H1 (cell line): ENCODE data around the gene DAPK2. TPM values are rescaled to one million over a fixed set of nuclear protein-coding genes. Genes with fewer than 3 reads are reported as not detected.

Experiments used
- CTCF ChIA-PET: fragments of 300-600 bp; sonication (Branson Sonifier 250); formaldehyde crosslinking; loops from one replicate; lab custom pipeline; 2021; ENCODE audit not compliant: partially characterized antibody; lab: Charles Lee
- POLR2A ChIA-PET: fragments of 300-600 bp; sonication (Branson Sonifier 250); formaldehyde crosslinking; loops from one replicate; lab custom pipeline; 2021; ENCODE audit warnings: inconsistent platforms; ENCODE audit not compliant: partially characterized antibody; lab: Charles Lee
- DNase-seq, 2 experiments: peaks; one replicate each; pipeline versions ENCODE4 v3.0.0 to v3.0.0-alpha.2; 2010 to 2022; ENCODE audit warnings: low spot score in 2 of 2, low read depth in 1 of 2, mixed read lengths in 1 of 2
- FAIRE-seq: peaks from 2 replicates; lab custom pipeline; 2011; peaks lifted over from hg19 to GRCh38; lab: Jason Lieb, UNC
- H2AFZ ChIP-seq: 2 replicates; pipeline ENCODE4 v1.8.1; 2012; ENCODE audit warnings: low read length, inconsistent platforms
- H2AK5ac ChIP-seq: 2 replicates; pipeline ENCODE4 v1.6.1; 2013; ENCODE audit warnings: low read depth, low read length
- H2BK120ac ChIP-seq: replicated peaks from 2 replicates; pipeline ENCODE3; 2013; ENCODE audit warnings: low read depth, low read length, inconsistent platforms
- H2BK12ac ChIP-seq: 2 replicates; pipeline ENCODE4 v1.6.1; 2013; ENCODE audit warnings: low read depth, low read length
- H2BK15ac ChIP-seq: 2 replicates; pipeline ENCODE4 v1.6.1; 2013; ENCODE audit warnings: low read length
- H2BK20ac ChIP-seq: 2 replicates; pipeline ENCODE4 v1.6.1; 2013; ENCODE audit warnings: low read length
- H2BK5ac ChIP-seq: 2 replicates; pipeline ENCODE4 v1.6.1; 2013; ENCODE audit warnings: low read depth, low read length
- H3K14ac ChIP-seq: 2 replicates; pipeline ENCODE4 v1.6.1; 2013; ENCODE audit warnings: inconsistent platforms; ENCODE audit not compliant: insufficient read length
- H3K18ac ChIP-seq: 2 replicates; pipeline ENCODE4 v1.6.1; 2013; ENCODE audit warnings: low read length; ENCODE audit errors: extremely low read depth
- H3K23ac ChIP-seq: 2 replicates; pipeline ENCODE4 v1.6.1; 2013; ENCODE audit warnings: inconsistent platforms; ENCODE audit not compliant: insufficient read length
- H3K23me2 ChIP-seq: 2 replicates; pipeline ENCODE4 v1.6.1; 2013; ENCODE audit warnings: low read depth, low read length
- H3K27ac ChIP-seq: 2 replicates; pipeline ENCODE4 v1.6.1; 2011; ENCODE audit warnings: low read depth, low read length, inconsistent platforms
- H3K27me3 ChIP-seq, 4 experiments: replicated peaks in 1 of 4; 1 replicate in 1 of 4; 2 replicates in 3 of 4; pipeline versions ENCODE4 v1.6.1 to v1.8.1; 2011 to 2013; ENCODE audit warnings: low read length in 3 of 4, mild to moderate bottlenecking in 3 of 4, inconsistent platforms in 2 of 4, mixed read lengths in 2 of 4, moderate library complexity in 1 of 4; ENCODE audit not compliant: control insufficient read depth in 3 of 4, insufficient read depth in 3 of 4; ENCODE audit errors: extremely low read depth in 1 of 4
- H3K36me3 ChIP-seq, 4 experiments: 2 replicates each; pipeline versions ENCODE4 v1.6.1 to v1.8.1; 2011 to 2013; ENCODE audit warnings: mild to moderate bottlenecking in 4 of 4, low read length in 3 of 4, moderate library complexity in 2 of 4, control low read depth in 1 of 4, inconsistent platforms in 1 of 4; ENCODE audit not compliant: insufficient read depth in 4 of 4, control insufficient read depth in 2 of 4
- H3K4ac ChIP-seq: replicated peaks from 2 replicates; pipeline ENCODE3; 2013; ENCODE audit warnings: low read length, low read depth, mixed read lengths, inconsistent platforms; ENCODE audit not compliant: insufficient read length
- H3K4me1 ChIP-seq, 4 experiments: replicated peaks in 1 of 4; 1 replicate in 1 of 4; 2 replicates in 3 of 4; pipeline versions ENCODE4 v1.6.1 to v1.8.1; 2011 to 2013; ENCODE audit warnings: low read length in 3 of 4, inconsistent platforms in 2 of 4, mixed read lengths in 1 of 4; ENCODE audit not compliant: insufficient read depth in 4 of 4, control insufficient read depth in 3 of 4
- H3K4me2 ChIP-seq, 2 experiments: 2 replicates each; pipeline versions ENCODE4 v1.6.1 to v1.8.1; 2011 to 2013; ENCODE audit warnings: low read depth in 2 of 2, low read length in 2 of 2, control low read depth in 1 of 2, inconsistent platforms in 1 of 2, mild to moderate bottlenecking in 1 of 2; ENCODE audit not compliant: insufficient read depth in 1 of 2
- H3K4me3 ChIP-seq, 4 experiments: fragments of 200-600, 300-600 bp in 1 of 4; sonication (generic), shearing (Covaris generic), sonication (Bioruptor Twin) in 1 of 4; 2 replicates each; pipeline versions ENCODE4 v1.5.1 to v1.8.1; 2011 to 2016; ENCODE audit warnings: low read length in 4 of 4, low read depth in 3 of 4, control low read depth in 2 of 4, inconsistent platforms in 2 of 4, mild to moderate bottlenecking in 2 of 4, mixed read lengths in 1 of 4, moderate library complexity in 1 of 4; ENCODE audit not compliant: insufficient read depth in 2 of 4; ENCODE audit errors: extremely low read depth in 1 of 4
- H3K56ac ChIP-seq: replicated peaks from 2 replicates; pipeline ENCODE3; 2013; ENCODE audit warnings: low read depth, mild to moderate bottlenecking, mixed read lengths, low read length, inconsistent platforms; ENCODE audit not compliant: insufficient read length
- H3K79me1 ChIP-seq: 2 replicates; pipeline ENCODE4 v1.6.1; 2013; ENCODE audit warnings: low read depth, low read length, control low read depth
- H3K79me2 ChIP-seq, 2 experiments: 2 replicates each; pipeline versions ENCODE4 v1.6.1 to v1.8.1; 2012 to 2013; ENCODE audit warnings: low read length in 2 of 2, mild to moderate bottlenecking in 2 of 2, inconsistent platforms in 1 of 2; ENCODE audit not compliant: insufficient read depth in 2 of 2, control insufficient read depth in 1 of 2
- H3K9ac ChIP-seq, 4 experiments: replicated peaks in 1 of 4; 1 replicate in 1 of 4; 2 replicates in 3 of 4; pipeline versions ENCODE4 v1.6.1 to v1.8.1; 2011 to 2013; ENCODE audit warnings: low read depth in 3 of 4, low read length in 3 of 4, control low read depth in 2 of 4, mild to moderate bottlenecking in 2 of 4, moderate library complexity in 2 of 4, inconsistent platforms in 1 of 4; ENCODE audit errors: extremely low read depth in 1 of 4
- H3K9me3 ChIP-seq, 2 experiments: 2 replicates each; pipeline versions ENCODE4 v1.6.1 to v1.8.1; 2012 to 2013; ENCODE audit warnings: mild to moderate bottlenecking in 2 of 2, moderate library complexity in 2 of 2, control low read depth in 1 of 2, inconsistent platforms in 1 of 2, low read depth in 1 of 2, low read length in 1 of 2, mixed read lengths in 1 of 2; ENCODE audit not compliant: insufficient read depth in 2 of 2
- H4K20me1 ChIP-seq, 2 experiments: replicated peaks in 1 of 2; 2 replicates each; pipeline versions ENCODE3 to v1.8.1; 2011 to 2013; ENCODE audit warnings: inconsistent platforms in 2 of 2, low read length in 2 of 2, mild to moderate bottlenecking in 1 of 2; ENCODE audit not compliant: insufficient read depth in 2 of 2, control insufficient read depth in 1 of 2
- H4K5ac ChIP-seq: 2 replicates; pipeline ENCODE4 v1.6.1; 2013; ENCODE audit warnings: low read length, low read depth, mixed read lengths, inconsistent platforms; ENCODE audit not compliant: insufficient read length
- H4K8ac ChIP-seq: 2 replicates; pipeline ENCODE4 v1.8.0; 2013; ENCODE audit warnings: mild to moderate bottlenecking, moderate library complexity, low read length, inconsistent platforms; ENCODE audit not compliant: insufficient read depth; ENCODE audit errors: extremely low read depth
- H4K91ac ChIP-seq: replicated peaks from 2 replicates; pipeline ENCODE3; 2013; ENCODE audit warnings: low read length, mixed read lengths, inconsistent platforms; ENCODE audit not compliant: insufficient read length
- CBX5 ChIP-seq: fragments of 300-800, 300-1000 bp; sonication (generic); IDR thresholded peaks from 2 replicates; pipeline ENCODE4 v1.7.1; 2016; ENCODE audit warnings: antibody characterized with exemption, low read length, low read depth
- CTCF ChIP-seq, 3 experiments: IDR thresholded peaks; 1 replicate in 2 of 3; 2 replicates in 1 of 3; pipeline versions ENCODE4 v1.5.1 to v1.6.1; 2011; ENCODE audit warnings: low read length in 3 of 3, mild to moderate bottlenecking in 3 of 3, inconsistent platforms in 2 of 3, low read depth in 1 of 3, moderate library complexity in 1 of 3; ENCODE audit not compliant: insufficient read depth in 1 of 3; ENCODE audit errors: control extremely low read depth in 1 of 3
- EGR1 ChIP-seq: IDR thresholded peaks from 2 replicates; pipeline ENCODE4 v1.6.1; 2011; ENCODE audit warnings: low read depth, low read length, borderline replicate concordance
- KDM4A ChIP-seq: IDR thresholded peaks from one replicate; pipeline ENCODE4 v1.7.1; 2012; ENCODE audit warnings: low read depth, mild to moderate bottlenecking, moderate library complexity, low read length, inconsistent platforms; ENCODE audit not compliant: severe bottlenecking
- POLR2A ChIP-seq, 2 experiments: IDR thresholded peaks; 1 replicate in 1 of 2; 2 replicates in 1 of 2; pipeline ENCODE4 v1.6.1; 2011; ENCODE audit warnings: low read depth in 2 of 2, low read length in 2 of 2, mild to moderate bottlenecking in 2 of 2; ENCODE audit errors: control extremely low read depth in 1 of 2
- WGBS, 2 experiments: shearing (Covaris generic) in 1 of 2; methylation state at CpG; one replicate each; pipeline versions ENCODE4 v1.1.6 to v1.1.7; 2013 to 2015; ENCODE audit warnings: low lambda C conversion rate in 2 of 2, mixed read lengths in 2 of 2, inconsistent platforms in 1 of 2, low coverage in 1 of 2, missing lambda C conversion rate in 1 of 2; ENCODE audit not compliant: insufficient replicate concordance in 2 of 2, insufficient coverage in 1 of 2, insufficient read length in 1 of 2; ENCODE audit errors: extremely low coverage in 1 of 2, missing lambda C conversion rate in 1 of 2; 5-methylcytosine and 5-hydroxymethylcytosine counted together
- polyA plus RNA-seq, 7 experiments: library from polyadenylated mRNA; depleted of rRNA in 3 of 7; stranded (reverse) in 5 of 7; unstranded in 2 of 7; fragments of >200 nt in 5 of 7; fragments of 200-250 nt in 2 of 7; gene quantifications; 1 replicate in 5 of 7; 2 replicates in 1 of 7; 4 replicates in 1 of 7; pipeline versions ENCODE4 v1.2.1 to v1.2.3, GENCODE V29; 2011 to 2013; ENCODE audit warnings: missing spikeins in 2 of 7, mixed read lengths in 2 of 7
- total RNA-seq: library from RNA; stranded (reverse); fragmentation: NEBNext Ultra II Directional; extraction: Animal tissue kit (Norgen Biotek cat#: 25700); gene quantifications from 2 replicates; pipeline ENCODE4 v1.2.1, GENCODE V29; 2021

Gene DAPK2
- total and polyA plus RNA-seq, 2 of the 8 experiments (the other 6 are each of a cell fraction or from before 2014, with no cell fraction given), result 1.8 to 2.9 TPM

DNA sequence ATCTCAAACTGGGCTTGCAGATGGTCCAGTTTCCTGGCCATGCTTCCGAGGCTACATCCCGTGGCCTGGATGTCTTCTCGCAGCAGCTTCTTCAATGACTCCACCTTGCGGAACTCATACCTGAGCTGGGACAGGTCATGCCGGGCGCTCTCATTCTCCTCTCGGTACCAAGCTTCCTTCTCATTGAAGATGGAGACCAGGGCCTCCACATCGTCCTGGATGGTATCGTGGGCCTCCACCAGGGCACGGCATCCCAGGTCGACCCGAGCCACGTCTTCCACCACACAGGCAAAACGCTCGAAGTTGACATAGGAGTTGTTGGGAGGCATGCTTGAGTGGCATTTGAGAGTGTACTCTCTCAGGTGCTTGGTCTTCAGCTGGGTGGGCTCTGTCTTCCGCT, 123.4 kb downstream of the DAPK2 start:
- H4K20me1 ChIP-seq, result no peaks in the 10 kb centered on the region
- CTCF ChIA-PET, result interaction anchor here (0.7 to 6.8 kb wide), 6 partner anchors 10 to 76 kb away, joined by 3 to 72 read pairs (median 3); no protein-coding TSS in a partner anchor
- TF ChIP-seq CBX5 (no peak), CTCF (IDR thresholded peaks at IDR 0.05; ENCODE audit: control extremely low read depth in 1 of 3, insufficient read depth in 1 of 3, low read depth in 1 of 3, low read length in 3 of 3) (no peak), KDM4A (no peak), POLR2A (IDR thresholded peaks at IDR 0.05; ENCODE audit: control extremely low read depth in 1 of 2, low read depth in 2 of 2, low read length in 2 of 2) (no peak), EGR1 (no peak)

More for the DNA sequence above, 123.4 kb downstream of the DAPK2 start:
- no peak overlapping the region for H2AK5ac ChIP-seq
- H3K79me1 ChIP-seq, result no peaks in the 10 kb centered on the region
- no peak overlapping the region for H3K27ac ChIP-seq
- no peak overlapping the region for H3K14ac ChIP-seq
- no peaks in the 10 kb centered on the region for H3K36me3 ChIP-seq
- POLR2A ChIA-PET, result no interaction called here
- H3K4me3 ChIP-seq, result no peak overlapping the region
- H3K18ac ChIP-seq, result no peak overlapping the region
- no peak overlapping the region for H2AFZ ChIP-seq
- 0 out of 2 replicates have a peak overlapping the region, but pooled peaks have one; percentile 5 for H4K8ac ChIP-seq
- no peak overlapping the region for H2BK15ac ChIP-seq
- H3K79me2 ChIP-seq, result no peaks in the 10 kb centered on the region
- no peaks in the 10 kb centered on the region for H3K27me3 ChIP-seq
- H2BK120ac ChIP-seq, result no peak overlapping the region
- H3K4ac ChIP-seq, result no peak overlapping the region
- no peak overlapping the region for H4K91ac ChIP-seq
- H3K4me2 ChIP-seq, result no peak overlapping the region
- H3K23me2 ChIP-seq, result no peaks in the 10 kb centered on the region
- H3K9ac ChIP-seq, result no peak overlapping the region
- H2BK20ac ChIP-seq, result no peak overlapping the region
- H2BK5ac ChIP-seq, result no peak overlapping the region
- no peak overlapping the region for H3K23ac ChIP-seq
- H2BK12ac ChIP-seq, result no peak overlapping the region
- H3K4me1 ChIP-seq, result peaks cover 0 to 3% (median 2%) of the 10 kb centered on the region in 4 experiments; a peak in 3 of 7 replicates
- no peak overlapping the region for H4K5ac ChIP-seq
- no peak for DNase-seq
- H3K56ac ChIP-seq, result no peak overlapping the region
- no peaks in the 10 kb centered on the region for H3K9me3 ChIP-seq
- 83% methylated on average over 16 of the region's 16 CpGs; no CpG with 5 or more reads in 1 of the 2 experiments for WGBS, 2 experiments
- FAIRE-seq, result no peak
